C4-2B (cell line): Measurements from ENCODE around the gene CNTN4.

Experiments used
- H3K27ac ChIP-seq: fragments of 450-650 bp; 2 replicates; pipeline ENCODE4 v1.5.1; 2017
- CTCF ChIP-seq: fragments of 450-650 bp; conservative IDR thresholded peaks from 2 replicates; pipeline ENCODE4 v1.5.1; 2017; ENCODE audit warnings: mild to moderate bottlenecking
- ZFX ChIP-seq: fragments of 450-650 bp; IDR thresholded peaks from 2 replicates; pipeline ENCODE4 v1.6.1; 2017

Gene CNTN4

GRCh38 chr3:2153053-2153452 is 54.4 kb downstream of the CNTN4 start:
- H3K27ac ChIP-seq: no peak overlapping the region
- TF ChIP-seq CTCF (no peak), ZFX (no peak)

- H3K27ac ChIP-seq: no peak overlapping the region
- TF ChIP-seq CTCF (no peak), ZFX (no peak)
Observed at GRCh38 chr3:2153547-2153946, 54.9 kb downstream of the CNTN4 start.

GRCh38 chr3:2154621-2155020 is 56.0 kb downstream of the CNTN4 start:
- TF ChIP-seq CTCF (no peak), ZFX (no peak)
- H3K27ac ChIP-seq: no peak overlapping the region

- TF ChIP-seq CTCF (peak; percentile 90), ZFX (no peak)
- H3K27ac ChIP-seq: no peak overlapping the region
Observed at GRCh38 chr3:2156244-2156847, 57.7 kb downstream of the CNTN4 start.

GRCh38 chr3:2158828-2159227 is 60.2 kb downstream of the CNTN4 start:
- no peak overlapping the region for H3K27ac ChIP-seq
- no peak for TF ChIP-seq ZFX
- no peak for TF ChIP-seq CTCF

- TF ChIP-seq CTCF (peak; percentile 50), ZFX (no peak)
- H3K27ac ChIP-seq: no peak overlapping the region
Observed at GRCh38 chr3:2166552-2166951, 67.9 kb downstream of the CNTN4 start.

- no peak overlapping the region for H3K27ac ChIP-seq
- TF ChIP-seq ZFX (no peak), CTCF (no peak)
Observed at GRCh38 chr3:2172561-2173171, 74.0 kb downstream of the CNTN4 start.
